Transverse colon (tissue), 4 donors: Measurements from ENCODE around the gene MMRN2.

Experiments used
- CTCF ChIP-seq, 5 experiments: fragments of 200-600 bp in 3 of 5; fragments of 450-650 bp in 2 of 5; sonication (generic) in 3 of 5; IDR thresholded peaks; 1 replicate in 2 of 5; 2 replicates in 3 of 5; pipeline ENCODE4 v1.5.1; 2016 to 2017; ENCODE audit warnings: antibody characterized with exemption in 5 of 5, inconsistent platforms in 3 of 5, mild to moderate bottlenecking in 2 of 5, moderate library complexity in 1 of 5
- EP300 ChIP-seq: sonication (generic); formaldehyde crosslinking; IDR thresholded peaks from one replicate; pipeline ENCODE4 v1.6.1; 2017; ENCODE audit warnings: antibody characterized with exemption, low read depth
- POLR2A ChIP-seq: fragments of 450-650 bp; IDR thresholded peaks from one replicate; pipeline ENCODE4 v1.6.1; 2016; ENCODE audit warnings: antibody characterized with exemption, mild to moderate bottlenecking, moderate library complexity
- POLR2AphosphoS5 ChIP-seq, 3 donors: sonication (generic); formaldehyde crosslinking; IDR thresholded peaks; one replicate each; pipeline ENCODE4 v1.6.1; 2016; ENCODE audit warnings: antibody characterized with exemption in 3 of 3

DNA sequence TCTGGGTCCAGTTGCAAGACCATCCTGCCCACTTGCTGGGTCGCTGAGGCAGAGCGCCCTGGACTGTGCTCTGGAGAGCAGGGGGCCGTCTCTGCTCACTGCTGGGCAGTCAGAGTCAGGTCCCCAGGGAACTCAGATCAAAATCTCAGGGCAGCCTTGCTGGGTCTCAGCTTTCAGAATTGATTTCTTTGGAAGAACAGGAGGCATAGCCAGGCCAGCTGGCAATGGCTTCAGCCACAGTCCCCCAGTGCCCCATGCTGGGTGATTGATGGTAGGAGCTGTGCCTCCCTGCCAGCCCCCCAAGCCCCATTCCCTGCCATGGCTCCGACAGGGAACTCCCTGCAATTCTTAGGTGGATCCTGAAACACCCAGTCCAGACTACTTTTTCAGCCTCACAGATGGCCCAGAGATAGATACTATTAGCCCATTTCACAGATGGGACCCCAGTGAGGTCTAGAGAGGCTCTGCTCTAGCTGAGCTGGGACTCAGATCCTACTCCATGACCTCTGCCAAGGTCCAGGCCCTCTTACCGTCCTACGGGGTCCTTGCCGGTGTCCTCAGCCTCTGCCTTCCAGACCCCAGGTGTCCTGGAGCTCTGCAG is 467 bp downstream of the MMRN2 start:
- no peak for TF ChIP-seq CTCF (IDR thresholded peaks at IDR 0.05)
- no peak for TF ChIP-seq POLR2A
- TF ChIP-seq POLR2AphosphoS5 (IDR thresholded peaks at IDR 0.05) = no peak
- TF ChIP-seq EP300 = no peak
